Karpas-422 (cell line): Measurements from ENCODE around the gene IRF2BP2. TPM values are rescaled to one million over a fixed set of nuclear protein-coding genes. Genes with fewer than 3 reads are reported as not detected.
A peak's percentile ranks its signal among the peaks of the same experiment; 100 is the strongest.

Source experiments
- DNase-seq: peaks from one replicate; pipeline ENCODE4 v3.0.0-alpha.2; 2015
- H2AFZ ChIP-seq: fragments of 200-600 bp; sonication (generic); 2 replicates; pipeline ENCODE4 v1.6.1; 2014; ENCODE audit warnings: antibody characterized with exemption, low read length, mixed read lengths
- H3K27ac ChIP-seq: fragments of 200-600 bp; sonication (generic); 2 replicates; pipeline ENCODE4 v1.5.1; 2014; ENCODE audit warnings: mild to moderate bottlenecking, low read length, moderate library complexity
- H3K27me3 ChIP-seq: fragments of 200-600 bp; sonication (generic); 2 replicates; pipeline ENCODE4 v1.6.1; 2014; ENCODE audit warnings: low read length, mixed read lengths
- H3K36me3 ChIP-seq: fragments of 200-600 bp; sonication (generic); 2 replicates; pipeline ENCODE4 v1.6.1; 2014; ENCODE audit warnings: low read length, mixed read lengths; ENCODE audit not compliant: insufficient read depth
- H3K4me1 ChIP-seq: fragments of 200-600 bp; sonication (generic); 2 replicates; pipeline ENCODE4 v1.6.1; 2014; ENCODE audit warnings: mild to moderate bottlenecking, low read length, mixed read lengths
- H3K4me2 ChIP-seq: fragments of 200-600 bp; sonication (generic); 2 replicates; pipeline ENCODE4 v1.6.1; 2014; ENCODE audit warnings: low read length, low read depth, mild to moderate bottlenecking; ENCODE audit not compliant: poor library complexity, severe bottlenecking
- H3K4me3 ChIP-seq: fragments of 200-600 bp; sonication (generic); 2 replicates; pipeline ENCODE4 v1.5.1; 2014; ENCODE audit warnings: mild to moderate bottlenecking, antibody characterized with exemption, low read length, mixed read lengths
- H3K79me2 ChIP-seq: fragments of 200-600 bp; sonication (generic); 2 replicates; pipeline ENCODE4 v1.6.1; 2014; ENCODE audit warnings: mild to moderate bottlenecking, low read length, mixed read lengths
- H3K9ac ChIP-seq: fragments of 200-600 bp; sonication (generic); 2 replicates; pipeline ENCODE4 v1.6.0; 2014; ENCODE audit warnings: low read length
- H3K9me2 ChIP-seq: fragments of 200-600 bp; sonication (generic), shearing (Covaris generic); replicated peaks from 2 replicates; pipeline ENCODE4 v1.6.0; 2014; ENCODE audit warnings: mild to moderate bottlenecking, low read length, moderate library complexity; ENCODE audit not compliant: insufficient read depth
- H3K9me3 ChIP-seq: fragments of 300-700, 200-600 bp; sonication (generic); 2 replicates; pipeline ENCODE4 v1.6.1; 2014; ENCODE audit warnings: low read length, mixed read lengths
- H4K20me1 ChIP-seq: fragments of 200-600 bp; sonication (generic); 2 replicates; pipeline ENCODE4 v1.6.1; 2014; ENCODE audit warnings: mild to moderate bottlenecking, antibody characterized with exemption, low read length, low read depth; ENCODE audit not compliant: insufficient read depth
- total RNA-seq: library from RNA; depleted of rRNA; stranded (reverse); fragments of >200 nt; shearing (Covaris generic); gene quantifications from 2 replicates; pipeline ENCODE4 v1.2.3, GENCODE V29; 2014; ENCODE audit warnings: low replicate concordance

The IRF2BP2 gene
- total RNA-seq, 1 experiment from 2014 or later = 14.1 TPM

GRCh38 chr1:234649432-234650081, 39.6 kb upstream of the IRF2BP2 start:
- Histone ChIP-seq H3K9ac (no peak overlapping the region), H3K9me3 (peaks cover 3% of the 10 kb centered on the region; the same call in 1 of the 2 replicates), H3K4me1 (peaks cover 34% of the 10 kb centered on the region), H3K79me2 (no peaks in the 10 kb centered on the region), H3K4me3 (no peak overlapping the region), H2AFZ (no peak overlapping the region), H3K27me3 (no peaks in the 10 kb centered on the region; the same call in 1 of the 2 replicates), H4K20me1 (no peaks in the 10 kb centered on the region), H3K4me2 (no peak overlapping the region), H3K9me2 (no peaks in the 10 kb centered on the region), H3K36me3 (no peaks in the 10 kb centered on the region), H3K27ac (no peak overlapping the region)
- no peak for DNase-seq

GRCh38 chr1:234647758-234648157, 37.8 kb upstream of the IRF2BP2 start:
- Histone ChIP-seq H3K4me1 (peaks cover 32% of the 10 kb centered on the region), H3K27me3 (no peaks in the 10 kb centered on the region; the same call in 1 of the 2 replicates), H3K4me2 (peak overlapping the region; percentile 68), H3K27ac (peak overlapping the region; percentile 85), H2AFZ (peak overlapping the region; percentile 89; the same call in 1 of the 2 replicates), H3K9ac (peak overlapping the region; percentile 61), H4K20me1 (no peaks in the 10 kb centered on the region), H3K9me3 (peaks cover 3% of the 10 kb centered on the region; the same call in 1 of the 2 replicates), H3K79me2 (no peaks in the 10 kb centered on the region), H3K9me2 (no peaks in the 10 kb centered on the region), H3K4me3 (peak overlapping the region; percentile 44; the same call in 1 of the 2 replicates), H3K36me3 (no peaks in the 10 kb centered on the region)
- no peak for DNase-seq

- peak; percentile 74 for DNase-seq
- Histone ChIP-seq H3K4me1 (peaks cover 32% of the 10 kb centered on the region), H3K9me3 (peaks cover 3% of the 10 kb centered on the region; the same call in 1 of the 2 replicates), H3K9ac (peak overlapping the region; percentile 19; the same call in 1 of the 2 replicates), H4K20me1 (no peaks in the 10 kb centered on the region), H3K27me3 (no peaks in the 10 kb centered on the region; the same call in 1 of the 2 replicates), H3K27ac (peak overlapping the region; percentile 85), H3K4me2 (peak overlapping the region; percentile 68), H2AFZ (0 out of 2 replicates have a peak overlapping the region, but pooled peaks have one; percentile 39), H3K36me3 (no peaks in the 10 kb centered on the region), H3K9me2 (no peaks in the 10 kb centered on the region), H3K4me3 (peak overlapping the region; percentile 53; the same call in 1 of the 2 replicates), H3K79me2 (no peaks in the 10 kb centered on the region)
These were observed 37.3 kb upstream of the IRF2BP2 start for GRCh38 chr1:234647245-234647644.

- H4K20me1 ChIP-seq = no peaks in the 10 kb centered on the region
- DNase-seq = no peak
- H3K27ac ChIP-seq = no peak overlapping the region
- no peaks in the 10 kb centered on the region; the same call in 1 of the 2 replicates for H3K27me3 ChIP-seq
- H3K4me2 ChIP-seq = no peak overlapping the region
- H3K9me3 ChIP-seq = peaks cover 3% of the 10 kb centered on the region; the same call in 1 of the 2 replicates
- no peak overlapping the region for H2AFZ ChIP-seq
- H3K36me3 ChIP-seq = no peaks in the 10 kb centered on the region
- peaks cover 32% of the 10 kb centered on the region for H3K4me1 ChIP-seq
- no peaks in the 10 kb centered on the region for H3K79me2 ChIP-seq
- no peak overlapping the region for H3K9ac ChIP-seq
- H3K4me3 ChIP-seq = no peak overlapping the region
- no peaks in the 10 kb centered on the region for H3K9me2 ChIP-seq
These were observed 36.0 kb upstream of the IRF2BP2 start for GRCh38 chr1:234645964-234646363.

- DNase-seq = no peak
- Histone ChIP-seq H3K9me2 (no peaks in the 10 kb centered on the region), H4K20me1 (no peaks in the 10 kb centered on the region), H3K27ac (no peak overlapping the region), H3K4me2 (no peak overlapping the region), H3K79me2 (no peaks in the 10 kb centered on the region), H3K4me1 (peaks cover 32% of the 10 kb centered on the region), H2AFZ (no peak overlapping the region), H3K27me3 (no peaks in the 10 kb centered on the region; the same call in 1 of the 2 replicates), H3K9ac (no peak overlapping the region), H3K9me3 (peaks cover 3% of the 10 kb centered on the region; the same call in 1 of the 2 replicates), H3K4me3 (no peak overlapping the region), H3K36me3 (no peaks in the 10 kb centered on the region)
These were observed 35.5 kb upstream of the IRF2BP2 start for GRCh38 chr1:234645474-234645953.

- H2AFZ ChIP-seq = no peak overlapping the region
These were observed 35.0 kb upstream of the IRF2BP2 start for GRCh38 chr1:234644928-234645327.

GRCh38 chr1:234643850-234644134, 33.8 kb upstream of the IRF2BP2 start:
- peaks cover 3% of the 10 kb centered on the region; the same call in 1 of the 2 replicates for H3K9me3 ChIP-seq
- H3K27ac ChIP-seq = no peak overlapping the region
- H3K79me2 ChIP-seq = no peaks in the 10 kb centered on the region
- no peak for DNase-seq
- H3K4me3 ChIP-seq = no peak overlapping the region
- H3K9ac ChIP-seq = no peak overlapping the region
- peaks cover 27% of the 10 kb centered on the region for H3K4me1 ChIP-seq
- no peaks in the 10 kb centered on the region; the same call in 1 of the 2 replicates for H3K27me3 ChIP-seq
- H3K9me2 ChIP-seq = no peaks in the 10 kb centered on the region
- no peak overlapping the region for H3K4me2 ChIP-seq
- no peaks in the 10 kb centered on the region for H4K20me1 ChIP-seq
- no peak overlapping the region for H2AFZ ChIP-seq
- no peaks in the 10 kb centered on the region for H3K36me3 ChIP-seq

More at GRCh38 chr1:234644928-234645327, 35.0 kb upstream of the IRF2BP2 start:
- Histone ChIP-seq H3K4me3 (no peak overlapping the region), H3K9ac (no peak overlapping the region), H3K9me3 (peaks cover 3% of the 10 kb centered on the region; the same call in 1 of the 2 replicates), H3K27me3 (no peaks in the 10 kb centered on the region; the same call in 1 of the 2 replicates), H3K4me2 (no peak overlapping the region), H4K20me1 (no peaks in the 10 kb centered on the region), H3K27ac (no peak overlapping the region), H3K36me3 (no peaks in the 10 kb centered on the region), H3K4me1 (peaks cover 32% of the 10 kb centered on the region), H3K79me2 (no peaks in the 10 kb centered on the region), H3K9me2 (no peaks in the 10 kb centered on the region)
- DNase-seq = no peak

GRCh38 chr1:234643111-234643849, 33.3 kb upstream of the IRF2BP2 start:
- Histone ChIP-seq H3K9ac (no peak overlapping the region), H3K27me3 (no peaks in the 10 kb centered on the region; the same call in 1 of the 2 replicates)

More at GRCh38 chr1:234643111-234643849, 33.3 kb upstream of the IRF2BP2 start:
- H3K4me2 ChIP-seq = no peak overlapping the region
- peaks cover 27% of the 10 kb centered on the region for H3K4me1 ChIP-seq
- H3K9me2 ChIP-seq = no peaks in the 10 kb centered on the region
- DNase-seq = no peak
- no peaks in the 10 kb centered on the region for H3K36me3 ChIP-seq
- no peaks in the 10 kb centered on the region for H3K79me2 ChIP-seq
- H3K9me3 ChIP-seq = peaks cover 3% of the 10 kb centered on the region; the same call in 1 of the 2 replicates
- no peaks in the 10 kb centered on the region for H4K20me1 ChIP-seq
- H2AFZ ChIP-seq = no peak overlapping the region
- H3K4me3 ChIP-seq = no peak overlapping the region
- no peak overlapping the region for H3K27ac ChIP-seq
